ENCODE measurements around the gene SBF2. TPM values are rescaled to one million over a fixed set of nuclear protein-coding genes. Genes with fewer than 3 reads are reported as not detected.

Gene SBF2
- total RNA-seq, 1 experiment from 2014 or later = 30.2 TPM

- no CpG with 5 or more reads among the region's 48 CpGs for WGBS (ENCODE audit: extremely low coverage, insufficient read length, low lambda C conversion rate)
Observed at GRCh38 chr11:10304495-10305261, 10.7 kb upstream of the SBF2 start, which contains the start of gene ADM. Gene ADM (plus strand): TSS chr11:10305073. CDS start chr11:10305701, 628 bp downstream.

More at GRCh38 chr11:10304495-10305261, 10.7 kb upstream of the SBF2 start, which contains the start of gene ADM:
- Histone ChIP-seq H3K27me3 (ENCODE audit: insufficient read depth, low read length) (no peaks in the 10 kb centered on the region; the same call in 1 of the 2 replicates), H2BK20ac (ENCODE audit: low read depth, low read length, poor library complexity, severe bottlenecking) (no peak within 1 kb of the TSS), H2BK15ac (ENCODE audit: low read depth, low read length) (no peak within 1 kb of the TSS), H2BK5ac (ENCODE audit: insufficient read length, low read length) (no peak within 1 kb of the TSS), H4K8ac (replicated peaks; ENCODE audit: insufficient read length, low read depth, low read length) (no peak within 1 kb of the TSS), H3K79me2 (ENCODE audit: insufficient read depth, low read length) (peaks cover 7% of the 10 kb centered on the region; the same call in 1 of the 2 replicates), H3K27ac (ENCODE audit: insufficient read length, low read depth, low read length) (no peak within 1 kb of the TSS), H3T11ph (ENCODE audit: low read length) (no peak within 1 kb of the TSS), H4K5ac (ENCODE audit: insufficient read length, low read depth, low read length) (no peak within 1 kb of the TSS), H3K9ac (ENCODE audit: extremely low read depth, insufficient read length, low read length) (peak within 1 kb of the TSS; percentile 70), H2AFZ (ENCODE audit: low read length) (no peak within 1 kb of the TSS), H3K23me2 (ENCODE audit: insufficient read length, low read depth, low read length, poor library complexity, severe bottlenecking) (peaks cover 39% of the 10 kb centered on the region), H3K56ac (ENCODE audit: insufficient read length, low read depth, low read length) (no peak within 1 kb of the TSS), H3K79me1 (ENCODE audit: insufficient read depth, low read depth, low read length, poor library complexity, severe bottlenecking) (no peaks in the 10 kb centered on the region), H2BK120ac (ENCODE audit: low read depth, low read length, poor library complexity, severe bottlenecking) (no peak within 1 kb of the TSS), H2AK5ac (ENCODE audit: insufficient read length, low read length) (no peak within 1 kb of the TSS), H3K4ac (ENCODE audit: low read depth, low read length) (no peak within 1 kb of the TSS; the same call in 1 of the 2 replicates), H3K4me2 (ENCODE audit: insufficient read depth, insufficient read length, low read length) (peak within 1 kb of the TSS; percentile 75), H3K23ac (ENCODE audit: insufficient read length, low read depth, low read length) (no peak within 1 kb of the TSS), H3K14ac (ENCODE audit: insufficient read depth, low read length) (peak within 1 kb of the TSS; percentile 77), H4K91ac (ENCODE audit: insufficient read length, low read depth, low read length) (no peak within 1 kb of the TSS), H4K20me1 (ENCODE audit: control insufficient read depth, insufficient read depth, insufficient read length) (no peaks in the 10 kb centered on the region), H3K4me1 (ENCODE audit: insufficient read depth, low read length) (peaks cover 8% of the 10 kb centered on the region), H3K18ac (ENCODE audit: insufficient read length, low read depth, low read length) (peak within 1 kb of the TSS; percentile 31), H3K9me3 (ENCODE audit: control insufficient read depth, low read depth, low read length) (no peaks in the 10 kb centered on the region), H2BK12ac (ENCODE audit: insufficient read length, low read depth, low read length) (no peak within 1 kb of the TSS)
- peak within 1 kb of the TSS; percentile 84 to 93 for H3K4me3 Mint-ChIP-seq
- peaks cover 39 to 47% of the 10 kb centered on the region in 2 experiments for H3K4me1 Mint-ChIP-seq
- no peaks in the 10 kb centered on the region; a peak in 1 of 5 replicates for H3K9me3 Mint-ChIP-seq
- peak; percentile 88 for DNase-seq
- peaks cover 9 to 27% (median 20%) of the 10 kb centered on the region in 3 experiments; a peak in 6 of 7 replicates for H3K36me3 Mint-ChIP-seq (ENCODE audit: insufficient read depth in 1 of 3, low read depth in 3 of 3)
- peak; percentile 74 for TF ChIP-seq CTCF (conservative IDR thresholded peaks at IDR 0.05)
- H3K27me3 Mint-ChIP-seq (ENCODE audit: low read depth) = peaks cover 36% of the 10 kb centered on the region
- peak within 1 kb of the TSS; percentile 62 to 95 (median 90); a peak in 6 of 7 replicates for H3K27ac Mint-ChIP-seq

All from H9 (cell line).